GM18861 (cell line): ENCODE results near the gene RBM19.
"Not testable (repeated sequence)": the region's sequence is repeated elsewhere in the genome, so short reads cannot be mapped to it uniquely, and the experiment has no call there.

Source experiments
- ATAC-seq: cut with Tn5 transposase; IDR thresholded peaks from one replicate; pipeline ENCODE4 v1.9.1; 2021; ENCODE audit not compliant: unreplicated experiment

Gene RBM19

DNA sequence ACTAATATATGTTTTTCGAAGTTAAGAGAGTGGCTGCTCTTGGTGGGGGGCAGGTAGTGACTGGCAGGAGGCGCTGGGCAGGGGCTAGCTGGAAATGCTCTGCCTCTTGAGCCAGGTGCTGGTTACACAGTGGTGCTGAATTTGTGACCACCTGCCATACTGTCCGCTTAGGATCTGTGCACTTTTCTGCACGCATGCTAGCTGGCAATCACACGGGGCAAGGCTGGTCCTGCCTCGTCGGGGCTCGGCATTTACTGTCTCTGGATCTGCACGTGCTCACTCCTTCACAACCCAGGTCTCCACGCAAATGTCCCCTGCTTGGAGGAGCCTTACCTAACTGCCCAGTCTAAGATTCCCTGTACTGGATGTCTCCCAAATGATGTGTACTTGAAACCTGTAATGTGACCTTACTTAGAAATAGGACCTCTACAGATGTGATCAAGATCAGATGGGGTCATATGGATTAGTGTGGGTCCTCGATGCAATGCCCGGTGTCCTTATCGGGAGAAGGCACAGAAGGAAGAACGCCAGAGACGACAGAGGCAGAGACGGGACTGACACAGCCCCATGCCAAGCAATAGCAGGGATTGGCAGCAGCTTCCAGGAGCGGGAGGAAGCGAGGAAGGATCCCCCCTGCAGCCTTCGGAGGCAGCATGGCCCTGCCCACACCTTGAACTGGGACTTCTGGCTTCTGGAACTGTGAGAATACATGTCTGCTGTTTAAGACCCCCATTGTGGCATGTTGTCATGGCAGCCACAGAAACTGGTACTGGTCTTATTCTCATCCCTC lies 59.5 kb downstream of the RBM19 start:
- ATAC-seq: no peak

DNA sequence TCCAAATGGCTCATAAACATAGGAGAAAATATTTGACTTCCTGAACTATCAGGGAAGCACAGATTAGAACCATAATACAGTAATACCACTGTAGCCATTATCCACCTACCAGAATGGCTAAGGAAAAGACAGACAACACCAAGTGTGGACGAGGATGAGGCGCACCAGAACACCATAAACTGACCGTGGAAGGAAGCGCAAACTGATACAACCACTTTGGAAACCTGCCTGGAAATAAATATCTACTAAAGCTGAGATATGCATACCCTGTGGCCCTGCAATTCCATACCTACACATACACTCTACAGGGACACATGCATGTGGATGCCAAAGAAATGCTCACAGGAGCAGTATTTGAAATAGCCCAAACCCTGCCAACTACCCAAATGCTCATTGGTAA lies 60.3 kb downstream of the RBM19 start:
- no peak for ATAC-seq

DNA sequence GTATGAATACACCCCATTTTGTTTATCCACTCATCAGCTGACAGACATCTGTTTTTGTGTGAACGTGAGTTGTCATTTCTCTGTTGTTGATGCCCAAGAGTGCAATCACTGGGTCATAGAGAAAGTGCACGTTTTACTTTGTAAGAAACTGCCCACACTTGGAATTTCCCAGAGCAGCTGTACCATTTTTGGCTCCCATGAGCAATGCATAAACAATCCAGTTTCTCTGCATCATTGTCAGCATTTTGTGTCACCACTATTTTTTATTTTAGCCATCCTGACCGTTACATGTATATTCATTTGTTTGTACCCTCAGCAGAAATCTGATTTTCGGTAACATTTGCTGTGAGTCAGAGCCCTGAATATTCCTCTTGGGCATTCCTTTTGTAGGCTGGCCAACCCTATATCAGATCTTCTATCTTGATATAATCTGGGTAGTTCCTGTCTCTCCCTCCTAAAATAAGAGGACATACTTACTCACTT lies 62.7 kb downstream of the RBM19 start:
- no peak for ATAC-seq

DNA sequence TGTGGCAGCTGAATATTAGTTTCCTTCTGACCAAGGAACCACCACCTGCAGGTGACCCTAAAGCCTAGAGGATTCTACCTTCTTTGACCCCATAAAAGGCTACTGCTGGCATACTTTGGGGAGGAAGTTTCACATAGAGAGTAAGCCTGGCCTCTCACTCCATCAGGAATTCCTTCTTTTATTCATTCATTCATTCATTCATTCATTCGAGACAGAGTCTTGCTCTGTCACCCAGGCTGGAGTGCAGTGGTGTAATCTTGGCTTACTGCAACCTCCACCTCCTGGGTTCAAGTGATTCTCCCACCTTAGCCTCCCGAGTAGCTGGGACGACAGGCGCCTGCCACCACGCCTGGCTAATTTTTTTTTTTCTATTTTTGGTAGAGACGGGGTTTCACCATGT lies 64.8 kb downstream of the RBM19 start:
- not testable (repeated sequence) for ATAC-seq

DNA sequence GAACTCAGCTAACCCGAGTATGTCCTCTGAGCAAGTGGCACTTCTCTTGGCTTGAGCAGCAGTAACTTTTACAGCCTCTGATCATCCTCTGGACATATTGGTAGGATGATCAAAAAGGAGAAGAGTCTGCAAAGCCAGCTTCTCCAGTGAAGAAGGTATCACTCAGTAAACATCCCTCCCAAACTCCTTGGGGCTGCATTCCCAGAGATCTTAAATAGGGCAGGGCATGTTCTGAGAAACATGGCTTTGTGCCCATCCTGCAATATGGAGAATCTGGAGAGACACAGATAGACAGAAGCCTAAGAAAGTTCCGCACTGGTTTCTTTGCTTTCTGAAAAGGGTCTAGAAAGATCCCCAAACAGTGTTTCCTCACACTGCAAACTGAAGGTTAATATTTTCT lies 65.4 kb downstream of the RBM19 start:
- ATAC-seq: no peak

DNA sequence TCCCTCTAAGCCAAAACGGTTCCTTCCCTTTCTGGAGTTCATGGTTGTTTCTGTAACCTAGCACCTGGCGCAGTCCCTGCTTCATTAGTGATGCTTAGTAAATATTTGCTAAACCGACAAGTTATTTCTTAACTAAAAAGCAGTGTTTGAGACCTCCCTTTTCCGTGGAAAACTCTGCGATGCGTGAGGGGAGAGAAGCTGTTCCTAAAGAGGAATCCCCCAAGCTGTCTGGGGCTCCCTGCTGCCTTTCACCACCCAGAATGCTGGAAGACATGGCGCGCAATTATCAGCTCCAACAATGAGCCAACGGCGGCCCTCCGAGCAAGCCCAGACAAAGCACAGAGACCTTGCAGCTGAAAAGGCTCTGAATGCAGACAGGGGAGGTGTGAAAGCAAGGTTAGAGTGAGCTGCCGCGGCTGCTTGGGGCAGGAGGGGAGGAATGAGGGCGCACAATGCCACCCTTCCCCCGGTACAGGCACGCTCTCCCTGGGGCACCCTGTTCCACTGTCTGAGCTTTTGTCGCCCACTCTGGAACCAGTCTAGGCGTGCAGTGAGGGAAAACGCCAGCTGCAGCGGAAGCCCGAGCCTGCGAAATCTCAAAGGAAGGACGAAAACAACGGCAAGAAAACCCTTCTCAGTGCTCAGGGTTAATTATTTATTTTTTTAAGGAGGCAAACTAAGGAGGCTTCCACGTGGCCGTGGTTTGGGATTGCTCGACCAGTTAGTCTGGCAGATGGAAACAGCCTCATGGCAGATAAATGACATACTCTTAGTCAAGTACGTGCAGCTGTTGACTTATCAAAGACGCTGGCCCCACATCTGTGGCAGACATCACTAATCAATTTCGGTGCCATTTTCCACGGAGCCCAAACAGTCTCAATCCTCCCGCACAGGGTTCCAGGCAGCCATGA lies 66.3 kb downstream of the RBM19 start:
- ATAC-seq: no peak

DNA sequence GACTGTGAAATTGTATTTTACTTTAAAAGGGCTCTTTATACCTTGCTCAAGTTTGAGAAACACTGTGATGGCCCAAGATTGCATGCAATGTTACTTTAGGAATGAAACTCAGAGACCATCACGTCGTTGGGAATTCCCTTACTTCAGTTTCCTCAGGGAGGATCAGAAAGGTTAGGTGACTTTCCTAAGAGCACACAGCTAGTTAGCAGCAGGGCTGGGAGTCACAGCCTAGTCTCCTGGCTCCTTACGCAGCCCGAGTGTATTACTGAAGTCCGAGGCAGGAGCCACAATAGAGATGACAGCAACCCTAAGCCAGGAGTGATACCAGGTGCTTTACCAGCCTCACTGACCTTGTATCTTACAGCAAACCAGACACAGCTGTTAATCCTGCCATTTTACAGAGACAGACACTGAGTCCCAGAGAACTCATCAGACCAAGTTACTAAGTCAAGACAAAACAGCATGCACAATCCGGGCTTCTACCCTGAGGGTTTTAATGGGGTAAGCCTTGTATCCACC lies 67.0 kb downstream of the RBM19 start:
- ATAC-seq: no peak

DNA sequence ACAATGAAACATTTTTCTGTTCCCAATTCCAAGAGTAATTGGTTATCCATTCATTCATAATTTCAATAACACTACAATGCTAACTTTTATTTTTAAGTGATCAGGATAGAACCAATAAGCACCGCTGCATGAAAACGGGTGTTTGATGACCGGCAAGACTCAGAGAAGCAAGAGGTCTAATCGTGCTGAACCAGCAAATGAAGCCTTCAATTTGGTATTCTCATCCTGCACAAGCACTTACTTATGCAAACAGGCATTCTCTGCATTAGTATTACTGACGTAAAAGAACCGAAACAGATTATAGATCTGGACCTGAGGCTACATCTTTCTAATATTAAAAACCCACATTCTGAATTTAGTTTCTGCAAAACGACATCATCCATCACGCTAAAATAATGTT lies 67.7 kb downstream of the RBM19 start:
- ATAC-seq: no peak

DNA sequence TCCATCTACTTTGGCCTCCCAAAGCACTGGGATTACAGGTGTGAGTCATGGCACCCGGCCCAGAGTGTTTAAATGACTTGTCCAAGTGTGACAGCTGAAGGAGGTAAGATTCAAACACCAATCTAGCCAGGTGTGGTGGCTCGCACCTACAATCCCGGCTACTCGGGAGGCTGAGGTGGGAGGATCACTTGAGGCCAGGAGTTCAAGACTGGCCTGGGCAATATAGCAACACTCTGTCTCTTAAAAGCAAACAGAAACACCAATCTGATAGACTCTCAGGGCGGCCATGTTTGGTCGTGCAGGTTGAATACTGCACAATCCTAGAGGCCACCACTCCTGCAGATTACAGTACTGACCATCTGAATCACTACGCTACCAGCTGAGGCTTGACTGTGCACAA lies 68.7 kb downstream of the RBM19 start:
- no peak for ATAC-seq

DNA sequence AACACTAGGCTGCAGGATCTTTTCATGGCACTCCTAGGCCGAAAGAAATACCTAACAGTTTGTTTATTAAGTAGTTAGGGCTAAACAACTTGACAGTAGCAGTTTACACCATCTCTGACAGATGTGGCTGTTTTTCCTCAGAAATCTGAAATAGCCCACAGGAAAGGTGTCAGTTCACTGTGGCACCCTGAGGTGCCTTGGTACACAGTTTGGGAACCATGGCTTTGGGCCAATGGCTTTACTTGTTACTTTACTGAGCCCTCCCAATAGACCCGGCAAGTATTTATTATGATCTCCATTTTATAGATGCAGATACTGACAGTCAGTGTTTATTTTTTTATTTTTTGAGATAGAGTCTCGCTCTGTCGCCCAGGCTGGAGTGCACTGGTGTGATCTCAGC lies 69.3 kb downstream of the RBM19 start:
- ATAC-seq: no peak

DNA sequence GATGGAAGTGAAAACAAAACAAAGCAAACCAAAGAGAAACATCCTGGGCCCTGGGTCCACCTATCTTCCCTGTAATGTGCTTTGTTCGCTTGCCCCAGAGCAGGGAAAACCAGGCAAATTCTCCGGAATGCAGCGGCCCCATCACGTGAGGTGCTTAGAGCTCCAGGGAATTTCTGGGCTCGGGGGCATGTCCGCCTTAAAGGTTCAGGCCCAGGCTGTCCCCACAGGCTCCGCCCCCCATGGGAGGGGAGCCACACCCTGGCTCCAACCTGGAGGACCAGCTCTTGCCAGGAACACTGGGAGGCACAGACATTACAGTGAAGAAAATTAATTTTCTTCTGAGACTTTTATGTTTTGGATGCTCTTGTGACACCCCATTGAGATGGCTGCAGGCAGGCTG lies 69.9 kb downstream of the RBM19 start:
- no peak for ATAC-seq

DNA sequence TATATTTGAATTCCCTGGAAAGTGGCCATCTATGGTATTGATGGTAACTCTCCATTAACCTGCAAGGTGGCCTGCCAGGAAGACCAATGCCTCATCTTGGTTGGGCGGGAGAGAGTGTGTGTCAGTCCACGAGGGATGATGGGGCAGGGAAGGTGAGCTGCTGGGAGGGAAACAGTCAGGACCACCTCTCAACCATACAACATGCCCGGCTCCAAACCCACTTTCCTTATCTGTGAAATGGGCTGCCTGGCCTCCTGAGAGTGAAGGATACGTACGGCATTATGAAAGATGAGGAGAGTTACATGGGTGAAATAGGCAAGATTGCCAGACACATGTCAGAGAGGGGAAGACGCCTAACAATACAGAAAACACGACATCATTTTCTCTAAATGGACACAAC lies 70.9 kb downstream of the RBM19 start:
- ATAC-seq: no peak

DNA sequence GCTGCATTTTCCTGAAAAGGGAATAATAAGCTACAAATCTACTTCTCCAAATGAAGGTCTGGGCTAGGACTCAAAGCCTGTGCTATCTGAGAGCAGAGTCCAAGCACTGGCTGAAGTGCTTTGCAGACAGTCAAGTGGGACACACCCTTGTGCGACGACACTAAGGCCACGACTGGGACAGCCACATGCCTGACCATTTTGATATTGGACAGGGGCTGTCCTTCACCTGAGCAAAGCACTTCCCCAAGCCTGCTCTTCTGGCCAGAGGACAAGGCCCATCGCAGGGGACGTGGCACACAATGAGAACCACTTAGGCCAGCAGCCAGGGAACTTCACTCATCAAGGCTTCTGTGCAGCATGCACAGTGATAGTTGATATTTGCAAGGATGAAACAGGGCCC lies 71.4 kb downstream of the RBM19 start:
- ATAC-seq: no peak

DNA sequence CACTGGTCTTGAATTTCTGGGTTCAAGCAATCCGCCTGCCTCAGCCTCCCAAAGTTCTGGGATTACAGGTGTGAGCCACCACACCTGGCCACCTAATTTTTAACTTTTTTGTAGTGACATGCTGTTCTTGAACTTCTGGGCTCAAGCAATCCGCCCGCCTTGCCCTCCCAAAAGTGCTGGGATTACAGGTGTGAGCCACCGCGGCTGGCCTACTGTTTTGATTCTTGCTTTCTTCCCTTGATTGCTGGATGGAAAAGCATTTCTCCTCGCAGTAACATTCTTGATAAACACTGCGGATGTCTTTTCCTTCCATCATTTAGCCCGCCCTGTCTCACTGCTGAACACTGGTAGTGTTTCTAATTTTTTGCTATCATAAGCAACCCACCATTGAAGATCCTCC lies 72.9 kb downstream of the RBM19 start:
- no peak for ATAC-seq

DNA sequence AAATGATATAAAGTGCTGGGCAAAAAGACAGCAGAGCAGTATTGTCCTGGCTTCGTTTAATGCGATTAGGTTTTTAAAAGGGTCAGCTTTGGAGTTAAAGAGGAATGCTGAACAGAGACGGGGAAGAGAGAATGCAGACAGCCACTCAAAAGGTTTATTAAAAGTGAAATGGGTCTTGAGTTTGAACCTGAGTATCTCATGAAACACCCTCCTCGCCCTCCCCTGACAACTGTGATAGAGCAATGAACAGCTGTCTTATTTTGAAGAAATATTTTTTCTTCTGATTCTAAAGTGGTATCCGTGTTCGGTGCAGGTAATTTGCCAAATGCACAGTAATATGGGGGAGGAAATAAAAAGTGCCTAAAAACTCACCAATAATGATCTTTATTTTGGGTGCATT lies 73.6 kb downstream of the RBM19 start:
- no peak for ATAC-seq

DNA sequence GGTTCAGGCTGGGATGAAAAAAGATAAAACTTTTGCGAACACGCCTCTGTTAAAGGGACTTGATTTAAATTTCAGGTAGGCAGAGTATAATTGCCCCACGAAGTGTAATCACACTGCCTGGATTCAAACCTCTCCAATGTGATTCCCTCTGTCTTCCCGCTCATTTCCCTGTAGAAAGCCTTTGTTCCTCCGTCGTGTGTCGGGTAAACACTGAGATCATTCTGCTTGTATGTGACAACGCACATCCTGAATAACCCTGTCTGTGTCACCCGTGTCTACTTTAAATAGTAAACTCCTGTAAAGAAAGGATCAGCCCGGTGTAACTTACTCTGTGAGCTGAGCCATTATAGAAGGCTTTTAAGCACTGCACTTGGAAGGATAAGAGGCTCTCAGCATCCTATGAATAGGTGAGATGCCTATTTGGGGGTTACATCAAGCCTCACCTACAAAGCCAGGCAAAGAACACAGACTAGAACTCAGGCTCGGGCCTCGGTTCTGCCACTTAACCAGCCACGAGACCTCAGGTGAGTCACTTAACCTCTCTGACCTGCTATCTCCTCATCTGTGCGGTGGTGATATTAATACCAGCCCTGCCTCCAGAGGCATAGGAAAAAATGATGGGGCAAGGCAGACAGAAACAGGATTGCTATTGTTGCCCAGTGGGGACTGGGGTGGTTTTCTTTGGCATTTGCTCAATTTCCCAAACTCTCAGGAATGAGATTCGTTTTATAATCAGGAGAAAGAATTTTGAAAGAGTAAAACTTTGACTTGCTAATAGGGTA lies 74.2 kb downstream of the RBM19 start:
- ATAC-seq: no peak

DNA sequence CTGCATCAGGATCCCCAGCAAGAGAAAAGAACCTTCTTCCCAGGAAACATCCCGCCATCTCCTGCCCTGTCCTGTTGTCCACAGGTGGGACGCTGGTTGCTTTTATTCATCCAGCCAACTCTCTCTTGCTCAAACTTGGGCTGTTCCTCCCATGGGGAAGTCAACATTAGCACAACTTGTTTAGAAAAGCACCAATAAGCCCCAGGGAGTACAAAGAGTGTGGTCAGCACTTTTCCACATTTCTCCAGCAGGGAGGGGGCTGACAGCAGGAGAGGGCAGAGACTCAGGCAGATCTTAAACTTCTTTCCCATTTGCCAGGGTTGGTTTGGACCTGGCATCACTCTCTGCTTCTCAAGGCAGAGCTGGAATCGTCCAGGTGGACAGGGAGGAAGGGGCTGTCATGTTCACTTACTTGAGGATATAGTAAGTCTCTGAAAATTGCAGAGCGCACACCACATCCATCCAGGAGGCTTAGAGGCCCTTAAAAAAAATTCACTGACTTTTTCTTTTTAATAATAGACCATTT lies 74.9 kb downstream of the RBM19 start:
- no peak for ATAC-seq

DNA sequence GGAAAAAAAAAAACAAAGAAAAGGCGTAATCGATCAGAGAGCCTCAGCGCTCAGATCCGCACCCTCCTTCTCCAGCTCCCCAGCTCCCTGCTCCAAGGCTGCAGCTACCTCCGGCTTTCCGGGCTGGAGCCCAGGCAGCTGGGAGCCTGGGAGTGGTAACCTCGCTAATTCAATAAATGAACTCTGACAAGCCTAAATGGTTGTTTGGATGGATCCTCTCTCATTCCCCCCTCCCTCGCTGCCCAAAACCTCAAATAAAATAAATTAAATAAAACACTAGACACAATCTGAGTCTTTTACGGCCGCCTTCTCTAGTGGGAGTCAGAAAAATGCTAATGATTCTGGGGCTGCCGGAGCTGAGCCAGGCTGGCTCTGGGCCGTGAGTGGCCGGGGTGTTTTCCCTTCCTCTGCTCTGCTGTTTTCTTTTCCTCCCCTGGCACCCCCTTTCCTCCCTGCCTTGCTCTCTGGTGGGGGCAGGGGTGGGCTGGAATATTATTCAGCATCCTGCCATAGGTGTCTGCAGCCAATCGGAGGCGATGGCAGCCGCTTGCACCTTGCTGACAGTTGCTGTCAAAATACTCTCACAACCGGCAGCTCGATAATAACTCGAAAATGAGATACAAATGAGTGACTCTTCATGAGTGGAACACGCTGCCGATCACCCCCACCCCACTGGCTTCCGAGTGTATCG lies 76.1 kb downstream of the RBM19 start:
- ATAC-seq: no peak

DNA sequence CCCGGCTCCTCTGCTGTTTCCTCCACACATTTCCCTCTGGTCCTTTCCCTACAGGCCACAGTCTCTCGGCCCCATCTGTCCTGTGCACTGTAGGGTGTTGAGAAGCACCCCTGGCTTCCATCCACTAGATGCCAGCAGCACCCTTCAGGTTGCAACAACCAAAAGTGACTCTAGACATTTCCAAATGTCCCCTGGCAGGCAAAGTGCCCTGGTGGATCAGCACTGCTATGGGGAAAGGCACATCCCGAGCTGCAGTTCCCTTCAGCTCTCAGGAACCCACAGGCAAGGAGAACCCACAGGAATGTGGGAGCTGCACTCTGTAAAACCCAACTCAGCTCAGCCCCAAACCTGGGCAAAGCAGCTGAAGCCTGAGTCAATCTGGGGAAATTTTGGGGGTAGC lies 77.0 kb downstream of the RBM19 start:
- ATAC-seq: no peak

DNA sequence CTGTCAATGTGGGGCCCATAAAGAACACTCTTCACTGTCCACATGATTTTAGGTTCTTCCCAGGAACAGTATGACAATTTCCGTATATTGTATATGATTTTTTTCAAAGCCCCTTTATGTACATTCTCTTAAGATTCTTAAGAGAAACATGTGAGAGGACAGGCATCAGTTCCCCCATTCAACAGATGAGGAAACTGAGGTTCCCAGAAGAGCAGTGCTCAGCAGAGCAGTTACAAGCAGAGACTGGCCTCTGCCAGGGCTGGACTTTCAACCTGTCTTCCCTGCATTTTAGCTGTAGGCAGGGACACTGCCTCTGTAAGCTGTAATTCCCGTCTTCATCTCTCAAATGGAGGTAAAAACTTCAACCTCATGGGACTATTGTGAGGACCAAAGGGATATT lies 77.7 kb downstream of the RBM19 start:
- ATAC-seq: no peak
